ENCODE data around the gene CD2AP. TPM values are rescaled to one million over a fixed set of nuclear protein-coding genes. Genes with fewer than 3 reads are reported as not detected.

The CD2AP gene
- total and polyA plus RNA-seq, 2 experiments from 2014 or later: 9.8 to 19.2 TPM

- H3K4me1 ChIP-seq (ENCODE audit: low read depth): no peaks in the 10 kb centered on the region
- no peaks in the 10 kb centered on the region for H3K9me3 ChIP-seq (ENCODE audit: low read depth)
- no peaks in the 10 kb centered on the region for H3K27me3 ChIP-seq
- TF ChIP-seq CTCF (IDR thresholded peaks at IDR 0.05; ENCODE audit: low read depth, low read length): no peak
- H3K27ac ChIP-seq: no peak overlapping the region
- H3K36me3 ChIP-seq: peaks cover 23% of the 10 kb centered on the region
- DNase-seq (ENCODE audit: low read depth in 1 of 2, low spot score in 1 of 2): no peak
- no peak overlapping the region for H3K4me3 ChIP-seq
Measured at GRCh38 chr6:47603227-47603626, 125.6 kb downstream of the CD2AP start.

GRCh38 chr6:47603995-47604394, 126.4 kb downstream of the CD2AP start:
- Histone ChIP-seq H3K4me3 (no peak overlapping the region), H3K27ac (no peak overlapping the region), H3K36me3 (peaks cover 27% of the 10 kb centered on the region), H3K4me1 (ENCODE audit: low read depth) (no peaks in the 10 kb centered on the region), H3K27me3 (no peaks in the 10 kb centered on the region), H3K9me3 (ENCODE audit: low read depth) (no peaks in the 10 kb centered on the region)
- DNase-seq (ENCODE audit: low read depth in 1 of 2, low spot score in 1 of 2): peak in 1 of 2 donors; percentile 22
- no peak for TF ChIP-seq CTCF (IDR thresholded peaks at IDR 0.05; ENCODE audit: low read depth, low read length)

- Histone ChIP-seq H3K36me3 (peaks cover 11% of the 10 kb centered on the region), H3K27ac (no peak overlapping the region), H3K27me3 (no peaks in the 10 kb centered on the region), H3K9me3 (ENCODE audit: low read depth) (no peaks in the 10 kb centered on the region), H3K4me3 (no peak overlapping the region), H3K4me1 (ENCODE audit: low read depth) (no peaks in the 10 kb centered on the region)
- no peak for DNase-seq (ENCODE audit: low read depth in 1 of 2, low spot score in 1 of 2)
- no peak for TF ChIP-seq CTCF (IDR thresholded peaks at IDR 0.05; ENCODE audit: low read depth, low read length)
Measured at GRCh38 chr6:47621838-47622449, 144.4 kb downstream of the CD2AP start.

GRCh38 chr6:47626782-47627181, 149.2 kb downstream of the CD2AP start:
- Histone ChIP-seq H3K9me3 (ENCODE audit: low read depth) (no peaks in the 10 kb centered on the region), H3K27me3 (no peaks in the 10 kb centered on the region), H3K36me3 (no peaks in the 10 kb centered on the region), H3K27ac (no peak overlapping the region), H3K4me3 (no peak overlapping the region), H3K4me1 (ENCODE audit: low read depth) (no peaks in the 10 kb centered on the region)
- TF ChIP-seq CTCF (IDR thresholded peaks at IDR 0.05; ENCODE audit: low read depth, low read length): no peak
- DNase-seq (ENCODE audit: low read depth in 1 of 2, low spot score in 1 of 2): peak in 1 of 2 donors; percentile 13

- no peaks in the 10 kb centered on the region for H3K27me3 ChIP-seq
- H3K36me3 ChIP-seq: no peaks in the 10 kb centered on the region
- H3K4me3 ChIP-seq: no peak overlapping the region
- no peak overlapping the region for H3K27ac ChIP-seq
- H3K9me3 ChIP-seq (ENCODE audit: low read depth): no peaks in the 10 kb centered on the region
- DNase-seq (ENCODE audit: low read depth in 1 of 2, low spot score in 1 of 2): no peak
- no peaks in the 10 kb centered on the region for H3K4me1 ChIP-seq (ENCODE audit: low read depth)
- no peak for TF ChIP-seq CTCF (IDR thresholded peaks at IDR 0.05; ENCODE audit: low read depth, low read length)
Measured at GRCh38 chr6:47628448-47629272, 151.1 kb downstream of the CD2AP start.

Measured in cardiac muscle cell (in vitro differentiated cells and primary cell).